Stimulated activated CD8-positive, alpha-beta memory T cell treated with anti-CD3 and anti-CD28 coated beads, Interleukin-15, amount 100 ng/mL, for 24 hours (primary cell): ENCODE measurements around the gene PPEF2.

Source experiments
- DNase-seq: peaks from one replicate; pipeline ENCODE4 v3.0.0-alpha.2; 2020; ENCODE audit warnings: low read depth

The PPEF2 gene

DNA sequence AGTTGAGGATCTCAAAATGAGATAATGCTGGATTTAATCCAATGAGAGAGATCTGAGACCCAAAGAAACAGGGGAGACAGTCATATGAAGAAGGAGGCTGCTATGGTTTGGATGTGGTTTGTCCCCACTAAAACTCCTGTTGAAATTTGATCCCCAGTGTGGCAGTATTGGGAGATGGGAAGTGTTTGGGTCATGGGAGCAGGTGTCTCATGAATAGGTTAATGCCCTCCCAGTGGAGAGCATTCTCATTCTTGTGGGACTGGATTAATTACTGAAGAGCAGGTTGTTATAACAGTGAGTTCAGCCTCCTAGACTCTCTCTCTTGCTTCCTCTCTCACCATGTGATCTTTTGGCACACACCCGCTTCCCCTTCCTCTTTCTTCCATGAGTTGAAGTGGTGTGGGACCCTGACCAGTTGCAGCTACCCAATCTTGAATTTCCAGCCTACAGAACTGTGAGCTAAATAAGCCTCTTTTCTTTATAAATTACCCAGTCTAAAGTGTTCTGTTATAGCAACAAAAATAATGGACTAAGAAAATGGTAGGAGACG is 70.3 kb downstream of the PPEF2 start:
- DNase-seq = no peak

GRCh38 chr4:75830906-75831305 is 71.3 kb downstream of the PPEF2 start:
- DNase-seq = no peak

GRCh38 chr4:75823812-75824211 is 78.4 kb downstream of the PPEF2 start:
- no peak for DNase-seq

- no peak for DNase-seq
Observed at GRCh38 chr4:75822416-75822815, 79.8 kb downstream of the PPEF2 start.

DNA sequence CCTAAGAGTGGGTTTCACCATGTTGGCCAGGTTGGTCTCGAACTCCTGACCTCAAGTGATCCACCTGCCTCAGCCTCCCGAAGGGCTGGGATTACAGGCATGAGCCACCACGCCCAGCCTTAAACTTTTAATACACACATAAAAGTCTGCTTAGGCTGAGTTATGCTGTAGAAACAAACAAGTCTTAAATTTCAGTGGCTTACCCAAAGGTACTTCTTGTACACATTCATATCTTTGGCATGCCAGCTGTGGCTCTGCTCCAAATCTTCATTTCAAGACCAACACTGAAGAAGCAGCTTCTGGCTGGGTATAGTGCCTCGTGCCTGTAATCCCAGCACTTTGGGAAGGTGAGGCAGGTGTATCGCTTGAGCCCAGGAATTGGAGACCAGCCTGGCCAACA is 80.3 kb downstream of the PPEF2 start:
- no peak for DNase-seq

DNA sequence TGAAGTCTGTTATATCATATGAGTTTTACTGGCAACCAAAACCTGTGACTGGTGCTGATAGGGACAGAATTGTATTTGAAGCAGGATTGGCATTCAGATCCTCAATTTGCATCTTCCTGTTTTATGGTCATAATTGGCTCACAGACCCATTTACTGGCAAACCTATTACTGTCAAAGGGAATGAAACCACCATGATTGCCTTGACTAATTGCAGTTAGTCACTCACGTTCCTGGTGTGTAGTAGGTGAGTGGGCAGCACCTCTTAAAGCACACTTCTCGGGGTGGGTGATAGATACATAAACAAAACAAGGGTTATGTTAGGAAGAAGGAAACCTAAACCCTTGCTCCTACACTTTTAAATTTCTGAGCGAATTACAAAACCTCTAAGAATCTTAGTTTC is 81.0 kb downstream of the PPEF2 start:
- DNase-seq = no peak

DNA sequence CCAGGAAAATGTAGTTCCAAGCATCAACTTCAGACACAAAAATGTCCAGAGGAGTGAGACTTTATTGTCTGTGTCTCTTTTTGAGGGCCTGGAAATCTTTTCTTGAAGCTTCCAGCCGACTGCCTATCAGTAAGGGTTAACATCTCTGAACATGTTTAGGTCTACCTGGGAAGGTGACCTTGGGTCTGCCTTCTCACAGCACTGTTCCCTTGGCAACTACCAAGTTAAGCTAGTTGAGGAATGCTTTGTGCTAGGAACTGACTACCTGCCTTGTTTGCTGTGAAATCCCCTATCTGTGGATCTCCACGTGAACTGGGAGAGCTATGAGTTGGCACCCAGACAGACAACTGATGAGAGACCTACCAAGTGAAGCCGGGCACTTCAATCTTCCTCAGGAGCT is 81.6 kb downstream of the PPEF2 start:
- DNase-seq = no peak

- no peak for DNase-seq
Observed at GRCh38 chr4:75820197-75820596, 82.1 kb downstream of the PPEF2 start.

DNA sequence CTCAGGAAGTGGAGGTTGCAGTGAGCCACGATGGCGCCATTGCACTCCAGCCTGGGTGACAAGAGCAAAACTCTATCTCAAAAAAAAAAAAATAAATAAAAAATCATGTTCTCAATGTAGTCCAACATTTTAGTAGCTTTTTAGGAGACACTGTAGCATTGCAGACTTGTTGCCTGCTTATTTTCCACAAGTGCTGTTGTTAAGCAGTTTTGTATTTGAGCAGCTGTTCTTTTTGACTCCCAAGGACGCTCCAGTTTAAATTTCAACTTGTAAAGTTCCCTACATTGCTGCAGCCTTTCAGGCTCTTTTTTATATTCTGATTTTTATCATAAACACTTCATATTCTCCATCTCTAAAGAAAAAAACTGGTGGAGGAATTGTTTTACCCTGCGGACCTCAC is 83.1 kb downstream of the PPEF2 start:
- DNase-seq = no peak

- no peak for DNase-seq
Observed at GRCh38 chr4:75817901-75818300, 84.4 kb downstream of the PPEF2 start.
